COLO829 (cell line): ENCODE measurements around the gene NCOA3.
A peak's percentile ranks its signal among the peaks of the same experiment; 100 is the strongest.

Experiments
- DNase-seq: peaks from one replicate; pipeline ENCODE4 v3.0.0; 2012; ENCODE audit warnings: low spot score

NCOA3 gene

DNA sequence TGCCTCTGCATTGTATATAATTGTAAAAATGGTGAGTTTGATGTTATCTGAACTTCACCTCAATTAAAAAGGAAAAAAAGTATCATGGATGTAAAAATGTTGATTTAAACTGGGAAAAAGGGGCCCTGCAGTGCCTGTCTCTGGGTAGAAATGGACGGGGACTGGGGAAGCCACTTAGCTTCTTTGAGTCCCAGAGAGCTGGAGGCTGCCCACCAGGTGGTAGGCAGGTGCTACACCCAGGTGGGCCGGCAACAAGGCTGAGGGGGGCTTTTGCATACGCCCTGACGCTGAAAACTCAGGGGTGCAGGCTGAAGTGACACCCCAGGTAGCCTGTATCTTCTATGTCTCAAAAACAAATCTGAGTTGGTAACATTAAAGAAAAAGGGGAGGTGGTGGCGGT is 165.4 kb downstream of the NCOA3 start:
- no peak for DNase-seq

DNA sequence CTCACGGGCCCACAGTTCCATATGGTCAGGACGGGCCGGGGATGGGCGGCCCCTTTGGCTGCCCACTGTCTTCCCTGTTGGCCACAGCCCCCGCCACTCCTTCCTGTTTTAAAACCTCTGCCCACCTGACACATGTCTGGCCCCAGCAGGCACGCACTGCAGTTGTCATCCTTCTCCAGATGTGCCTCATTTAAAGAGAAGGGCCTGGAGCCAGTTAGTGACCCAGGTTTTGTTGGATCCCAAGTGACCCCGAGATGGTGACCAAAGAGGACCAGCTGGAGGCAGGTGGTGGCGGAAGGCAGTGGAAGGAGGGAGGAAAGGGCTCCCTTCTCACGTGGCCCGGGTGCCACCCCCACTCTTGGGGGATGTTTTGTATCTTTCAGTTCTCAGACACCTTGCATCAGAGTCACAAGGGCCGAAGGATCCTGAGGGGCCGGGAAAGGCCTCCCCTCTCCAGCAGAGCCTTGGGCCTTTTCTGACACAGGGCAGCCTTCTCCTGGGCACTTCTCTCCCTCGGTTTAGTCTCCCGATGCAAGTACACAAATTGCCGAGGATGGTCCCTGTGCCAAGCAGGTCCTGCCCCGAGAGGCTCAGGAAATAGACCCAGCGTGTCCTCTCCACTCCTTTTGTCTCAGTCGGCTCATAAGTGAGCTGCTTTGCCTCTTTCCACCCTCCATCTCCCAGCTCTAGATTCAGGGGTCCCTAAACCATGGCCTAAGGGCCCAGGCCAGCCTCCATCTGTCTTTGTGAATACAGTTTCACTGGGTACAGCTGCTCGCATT is 166.0 kb downstream of the NCOA3 start:
- no peak for DNase-seq

DNA sequence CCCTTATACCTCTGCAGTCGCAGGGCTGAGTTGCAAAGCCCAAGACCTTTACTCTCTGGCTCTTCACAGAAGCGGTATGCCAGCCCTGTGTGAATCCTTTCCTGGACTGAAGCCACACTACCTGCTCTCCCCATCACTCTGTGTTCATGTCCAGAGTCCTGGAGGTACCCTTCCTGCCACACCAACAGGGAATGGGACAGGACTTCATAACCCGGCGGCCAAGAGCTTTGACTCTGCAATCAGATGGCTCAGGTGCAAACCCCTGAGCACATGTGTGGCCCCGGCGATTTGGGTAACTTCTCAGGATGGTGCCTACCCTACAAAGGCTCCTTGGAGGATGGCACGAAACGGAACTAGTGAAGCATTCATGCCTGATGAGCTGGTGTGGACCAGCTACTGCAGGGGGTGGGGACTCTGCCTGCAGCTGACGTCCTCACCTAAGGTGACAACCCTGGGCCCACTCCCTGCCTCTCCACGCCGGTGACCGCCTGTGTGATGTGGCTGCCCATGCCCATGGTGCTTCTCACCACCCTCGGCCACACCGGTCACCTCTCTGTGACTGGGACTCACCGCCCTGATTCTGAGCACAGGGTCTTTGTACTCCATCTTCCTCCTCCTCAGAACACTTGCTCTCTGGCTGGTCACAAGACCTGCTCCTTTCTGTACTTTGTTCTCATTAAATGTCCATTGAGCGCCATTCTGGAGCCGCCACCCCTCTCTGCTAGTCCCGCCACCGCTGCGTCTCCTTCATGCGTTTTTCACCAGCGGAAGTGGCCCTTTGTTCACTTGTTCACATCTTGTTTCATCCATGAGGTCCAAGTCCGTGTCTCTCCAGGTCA is 166.8 kb downstream of the NCOA3 start:
- DNase-seq = no peak

DNA sequence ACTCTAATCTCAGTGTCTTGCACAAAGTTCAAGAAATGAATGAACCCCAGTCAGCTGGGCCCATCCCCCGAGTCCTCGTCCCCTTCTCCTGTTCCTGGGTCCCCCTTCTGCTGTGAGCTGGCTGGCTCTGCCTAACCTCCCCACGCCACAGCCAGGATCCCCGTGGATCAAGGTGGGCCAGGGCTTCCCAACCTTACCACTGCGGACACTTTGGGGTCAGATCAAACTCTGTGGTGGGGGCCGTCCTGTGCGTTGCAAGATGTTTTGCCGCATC is 167.4 kb downstream of the NCOA3 start:
- DNase-seq = no peak

DNA sequence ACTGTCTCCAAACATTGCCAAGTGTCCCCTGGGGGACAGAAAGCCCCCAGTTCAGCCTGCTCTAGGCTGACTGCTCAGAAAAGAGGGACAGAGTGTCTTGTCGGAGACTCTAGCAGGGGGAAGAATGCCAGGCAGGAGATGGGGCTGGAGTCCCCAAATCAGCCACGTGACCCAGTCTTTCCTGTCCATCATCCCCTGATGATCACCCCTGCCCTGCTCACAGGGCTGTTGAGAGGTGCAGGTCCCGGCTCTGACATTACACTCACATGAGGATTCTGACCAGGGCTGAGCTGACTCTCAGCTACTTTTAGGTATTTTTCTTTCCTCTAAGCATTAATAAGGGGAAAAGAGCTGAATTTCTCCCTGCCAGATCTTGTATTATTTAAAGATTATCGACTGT is 167.8 kb downstream of the NCOA3 start:
- DNase-seq = no peak

DNA sequence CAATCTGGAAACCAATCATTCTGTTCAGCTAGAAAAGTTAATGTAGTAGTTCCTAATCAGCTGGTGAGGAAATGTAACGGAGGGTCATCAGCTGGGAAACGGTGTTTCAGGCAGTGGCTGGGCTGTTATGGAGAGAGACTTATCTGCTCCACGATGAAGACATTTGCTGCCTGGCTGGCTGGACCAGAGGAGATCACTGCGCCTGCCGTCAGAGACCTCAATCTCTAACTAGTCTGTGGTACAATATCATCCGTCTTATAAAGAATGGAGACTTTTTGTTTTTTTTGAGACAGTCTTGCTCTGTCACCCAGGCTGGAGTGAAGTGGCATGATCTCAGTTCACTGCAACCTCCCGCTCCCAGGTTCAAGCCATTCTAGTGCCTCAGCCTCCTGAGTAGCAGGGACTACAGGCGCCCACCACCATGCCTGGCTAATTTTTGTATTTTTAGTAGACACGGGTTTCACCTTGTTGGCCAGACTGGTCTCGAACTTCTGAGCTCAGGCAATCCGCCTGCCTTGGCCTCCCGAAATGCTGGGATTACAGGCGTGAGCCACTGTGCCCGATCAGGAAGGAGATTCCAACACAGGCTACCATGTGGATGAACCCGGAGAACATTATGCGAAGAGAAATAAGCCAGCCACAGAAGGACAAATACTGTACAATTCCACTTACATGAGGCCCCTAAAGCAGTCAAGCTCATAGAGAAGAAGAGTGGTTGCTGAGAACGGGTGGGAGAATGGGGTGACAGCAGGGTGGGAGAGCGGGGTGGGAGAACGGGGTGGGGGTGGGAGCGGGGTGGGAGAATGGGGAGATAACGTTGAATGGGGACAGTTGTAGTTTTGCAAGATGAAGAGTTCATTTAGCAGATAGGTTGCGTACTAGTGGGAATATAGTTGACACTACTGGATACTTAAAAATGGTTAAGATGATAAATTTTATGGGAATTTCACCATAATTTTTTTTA is 168.5 kb downstream of the NCOA3 start:
- no peak for DNase-seq

DNA sequence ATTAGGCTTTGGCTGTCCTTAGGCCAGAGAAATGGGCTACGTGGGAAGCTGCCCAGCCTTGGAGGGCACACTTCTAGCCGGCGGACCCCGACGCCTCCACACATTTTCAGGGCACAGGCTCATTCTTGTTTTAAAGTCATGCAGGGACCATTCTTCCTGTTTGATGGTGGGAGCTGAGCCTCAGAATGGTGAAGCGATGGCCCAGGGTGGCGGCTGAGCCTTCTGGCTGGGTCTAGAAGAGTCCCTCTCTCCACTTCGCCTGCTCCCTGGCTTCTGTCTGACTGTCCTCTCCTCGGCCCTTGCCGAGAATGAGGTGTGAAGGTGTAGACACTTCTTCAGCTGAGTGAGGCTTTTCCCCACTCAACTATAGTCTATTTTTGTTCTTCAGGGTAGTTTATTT is 169.2 kb downstream of the NCOA3 start:
- DNase-seq = no peak

DNA sequence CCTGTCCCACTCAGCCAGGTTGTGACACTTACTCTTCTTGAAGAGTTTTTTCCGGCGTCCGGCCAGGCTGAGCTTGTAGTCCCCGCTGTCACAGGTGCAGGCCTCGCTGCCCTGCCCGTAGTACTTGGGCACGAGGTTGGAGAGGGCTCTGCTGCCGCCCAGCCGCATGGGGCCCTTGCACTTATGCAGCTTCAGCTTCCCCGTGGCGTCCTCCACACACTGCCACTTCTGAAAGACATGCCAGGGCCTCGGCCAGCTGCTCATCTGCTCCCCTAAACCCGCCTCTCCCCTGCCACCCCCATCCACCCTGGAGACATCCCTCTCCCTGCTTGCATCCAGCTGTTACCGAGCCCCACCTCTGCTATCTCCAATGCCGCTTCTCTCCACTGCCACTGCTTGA is 170.5 kb downstream of the NCOA3 start:
- no peak for DNase-seq

DNA sequence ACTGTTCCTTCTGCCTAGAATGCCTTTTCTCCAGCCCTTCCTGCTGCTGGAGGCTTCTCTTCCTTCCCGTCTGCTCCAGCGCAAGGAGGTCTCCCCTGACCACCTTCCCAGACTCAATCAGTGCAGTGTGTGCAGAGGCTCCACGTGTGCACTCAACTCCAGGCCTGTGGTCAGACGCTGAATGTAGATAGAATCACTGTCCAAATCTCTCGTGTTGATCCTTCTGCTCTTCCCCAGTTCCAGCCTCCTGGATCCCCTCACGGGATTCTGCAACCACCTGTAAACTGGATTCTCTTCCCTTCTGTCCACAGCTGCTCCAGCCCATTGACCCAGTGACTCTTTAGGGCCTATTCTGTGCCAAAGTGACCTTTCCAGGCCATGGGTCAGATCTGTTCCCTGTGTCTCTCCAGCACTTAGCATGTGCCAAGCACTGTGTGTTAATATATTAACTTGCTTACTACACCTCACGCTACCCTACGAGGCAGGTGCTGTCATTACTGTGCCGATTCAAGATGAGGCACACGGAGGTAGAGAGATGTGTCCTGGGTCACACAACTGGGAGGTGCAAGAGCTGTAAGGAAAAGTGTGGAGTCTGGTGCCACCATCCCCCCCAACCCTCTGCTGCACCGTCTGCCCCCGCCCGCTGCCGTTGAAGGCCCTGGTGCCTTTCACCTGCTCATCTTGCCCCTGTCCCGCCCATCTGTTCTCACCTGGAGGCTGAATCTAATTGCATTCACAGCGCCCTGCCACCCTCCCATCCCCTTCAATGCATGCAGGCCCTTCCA is 171.4 kb downstream of the NCOA3 start:
- no peak for DNase-seq

DNA sequence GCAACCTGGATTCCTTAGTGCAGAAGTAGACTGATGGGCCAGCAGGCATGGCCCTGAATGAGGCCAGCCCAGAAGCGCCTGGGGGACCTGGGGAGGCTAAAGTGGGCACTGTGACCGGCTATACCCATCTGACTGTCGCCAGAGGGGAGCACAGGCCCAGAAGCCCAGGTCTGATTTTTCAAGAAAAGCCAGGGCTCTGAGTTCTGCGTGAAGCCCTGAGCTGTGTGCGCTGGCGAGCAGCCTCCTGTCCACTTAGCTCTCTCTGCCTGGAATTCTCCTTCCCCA is 171.9 kb downstream of the NCOA3 start:
- DNase-seq = no peak

DNA sequence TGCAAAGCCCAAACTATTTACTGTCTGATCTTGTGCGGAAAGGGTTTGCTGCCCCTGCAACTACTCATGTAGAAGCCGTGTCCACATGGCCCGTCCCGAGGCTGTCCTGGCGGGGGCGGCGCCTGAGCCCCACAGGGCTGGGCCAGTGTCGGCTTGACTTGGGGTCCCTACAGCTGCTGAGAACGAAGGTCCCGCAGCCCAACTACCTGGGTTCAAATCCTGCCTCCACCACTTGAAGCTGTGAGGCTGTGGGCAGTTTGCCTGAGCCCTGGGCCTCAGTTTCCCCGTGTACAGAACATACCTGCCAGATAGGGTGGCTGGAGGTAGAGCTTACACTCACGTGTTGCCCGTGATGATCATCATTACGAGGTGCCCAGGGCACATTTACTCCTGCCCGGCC is 172.5 kb downstream of the NCOA3 start:
- no peak for DNase-seq

DNA sequence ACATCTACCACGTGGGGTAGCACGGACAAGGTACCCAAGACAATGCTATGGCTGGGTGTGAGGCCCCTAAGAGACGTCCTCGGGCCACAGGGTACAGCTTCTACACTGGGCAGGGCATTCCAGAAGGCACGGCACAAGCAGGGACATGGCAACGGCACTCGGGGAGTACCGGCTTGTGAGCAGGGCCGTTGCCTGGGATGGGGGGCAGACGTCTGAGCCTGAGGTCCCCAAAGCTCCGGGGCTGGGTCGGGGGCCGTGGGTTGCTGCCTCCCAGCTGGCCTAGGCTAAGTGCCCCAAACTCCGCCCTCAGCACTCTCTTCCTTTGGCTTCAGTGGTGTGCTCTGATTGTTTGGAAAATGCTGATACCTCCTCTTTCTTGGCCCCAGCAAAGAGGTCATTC is 173.0 kb downstream of the NCOA3 start:
- DNase-seq = no peak

DNA sequence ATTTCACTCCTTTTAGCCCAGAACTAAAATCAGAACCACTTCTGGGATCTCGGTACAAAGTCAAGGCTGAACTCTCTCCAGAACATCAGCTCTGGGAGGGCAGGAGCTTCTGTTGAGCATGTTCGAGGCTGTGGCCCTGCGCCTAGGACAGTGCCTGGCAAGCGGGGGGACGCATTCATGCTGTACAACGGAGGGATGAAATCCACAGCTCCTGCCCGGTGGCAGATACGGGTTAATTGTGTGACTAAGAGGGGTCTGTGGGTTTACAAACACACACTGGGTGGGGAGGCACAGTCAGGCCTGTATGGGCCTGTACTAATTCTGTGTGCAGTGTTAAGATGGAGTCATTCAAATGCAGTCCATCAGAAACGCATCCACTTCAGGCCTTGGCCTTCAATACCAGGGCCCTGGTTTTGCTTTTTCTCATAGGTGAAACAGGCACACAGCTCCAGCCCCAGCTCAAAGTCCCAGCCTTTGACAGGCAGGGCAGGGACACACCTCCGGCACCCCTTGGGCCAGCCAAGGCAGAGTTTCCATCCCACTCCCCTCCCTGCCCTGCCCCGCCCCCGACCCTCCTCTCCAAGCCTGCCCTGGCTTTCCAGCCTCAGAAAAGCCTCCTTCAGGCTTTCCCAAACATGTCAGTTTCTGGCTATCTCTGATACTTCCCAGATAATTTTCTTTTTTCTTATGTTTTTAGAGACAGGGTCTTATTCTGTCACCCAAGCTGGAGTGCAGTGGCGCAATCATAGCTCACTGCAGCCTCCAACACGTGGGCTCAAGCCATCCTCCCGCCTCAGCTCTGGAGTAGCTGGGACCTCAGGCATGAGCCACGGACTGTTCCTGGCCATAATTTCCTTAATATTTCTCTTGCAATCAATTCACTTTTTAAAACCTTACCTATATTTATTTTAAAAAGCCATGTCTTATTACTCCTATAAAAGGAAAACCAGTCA is 173.8 kb downstream of the NCOA3 start:
- DNase-seq = no peak

DNA sequence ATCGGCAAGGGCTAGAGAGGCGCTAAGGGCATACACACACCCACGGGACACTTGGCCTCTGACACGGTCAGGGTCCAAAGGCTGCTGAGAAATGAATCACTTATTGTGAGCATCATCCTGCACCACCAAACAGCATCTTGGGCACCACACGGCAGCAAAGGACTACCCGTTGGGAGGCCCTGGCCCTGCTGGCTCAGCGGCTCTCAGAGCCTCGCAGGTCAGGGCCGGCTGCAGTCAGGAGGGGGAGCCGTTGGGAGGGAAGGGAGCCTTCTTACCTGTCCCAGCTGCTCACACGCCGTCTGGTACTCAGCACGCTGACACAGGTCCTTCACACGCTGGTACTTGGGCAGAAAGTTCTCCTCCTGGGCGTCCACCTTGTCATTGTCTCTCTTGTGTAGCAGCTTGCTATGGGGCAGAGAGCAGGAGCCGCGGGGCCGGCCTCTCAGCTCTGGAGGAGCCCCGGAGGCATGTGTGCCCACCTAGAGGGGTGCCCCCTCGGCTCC is 174.6 kb downstream of the NCOA3 start:
- DNase-seq = no peak

DNA sequence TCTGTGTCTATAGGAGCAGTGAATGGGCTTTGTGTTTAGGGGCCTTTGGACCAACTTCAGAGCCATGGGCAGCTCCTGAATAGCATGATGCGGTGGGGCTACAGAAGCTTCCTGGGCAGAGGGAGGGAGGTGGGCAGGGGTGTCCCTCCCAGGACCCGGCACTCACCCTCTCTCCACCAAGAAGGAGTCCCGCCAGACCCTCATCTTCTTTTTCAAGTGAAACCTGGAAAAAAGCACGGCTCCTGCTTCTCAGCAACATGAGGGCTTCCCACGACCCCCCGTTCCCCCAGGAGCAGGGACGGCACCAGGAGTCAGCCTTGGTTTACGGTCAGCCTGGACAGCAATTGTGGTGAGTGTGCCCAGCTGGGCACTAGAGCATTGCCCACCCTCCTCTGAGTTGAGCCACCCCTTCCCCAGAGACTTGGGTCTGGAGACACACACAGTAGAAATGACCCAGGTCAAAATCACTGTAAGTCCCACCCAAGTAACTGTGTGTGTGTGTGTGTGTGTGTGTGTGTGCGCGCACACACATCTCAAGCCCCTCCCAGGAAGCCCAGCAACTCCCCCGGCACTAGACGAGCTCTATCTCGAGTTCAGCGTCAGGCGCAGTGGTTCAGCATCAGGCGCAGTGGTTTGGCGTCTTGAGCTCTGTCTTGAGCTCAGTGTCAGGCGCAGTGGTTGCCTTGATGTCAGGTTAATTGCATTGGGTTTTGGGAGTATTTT is 175.4 kb downstream of the NCOA3 start:
- DNase-seq = no peak

DNA sequence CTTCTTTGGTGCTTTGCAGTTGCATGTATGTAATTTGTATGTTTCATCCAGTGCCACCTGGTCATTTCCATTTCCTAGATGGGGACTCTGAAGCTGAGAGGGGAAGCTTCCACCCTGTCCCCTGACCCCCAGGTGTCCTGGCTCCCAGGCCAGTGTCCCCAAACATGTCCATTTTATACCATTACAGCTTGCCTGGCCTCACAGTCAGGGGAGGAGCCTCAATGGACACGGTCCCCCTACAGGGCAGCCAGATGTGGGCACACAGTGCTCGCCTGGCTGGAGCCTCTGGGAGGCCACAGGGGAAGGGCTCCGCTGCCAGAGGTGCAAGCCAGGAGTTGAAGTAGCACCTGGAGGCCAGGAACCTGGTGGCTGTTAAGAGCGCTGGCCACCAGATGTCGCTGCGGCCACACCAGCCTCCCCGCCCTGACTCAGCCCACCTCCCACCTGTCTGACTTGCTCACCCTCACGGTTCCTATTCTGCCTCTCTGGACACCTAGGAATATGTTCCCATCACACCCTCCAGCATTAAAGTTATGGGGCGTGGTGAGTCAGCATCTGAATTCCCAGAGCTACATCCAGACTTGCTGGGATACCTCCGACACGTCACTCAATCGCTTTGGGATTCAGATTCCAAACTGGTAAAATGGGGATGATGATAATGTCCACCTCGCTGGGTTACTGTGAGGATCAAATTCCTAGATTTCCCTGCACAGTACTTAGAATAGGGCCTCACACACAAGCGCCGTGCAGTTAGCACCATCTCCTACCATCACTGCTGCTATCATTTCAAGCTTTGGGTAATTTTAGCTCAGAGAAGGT is 176.2 kb downstream of the NCOA3 start:
- DNase-seq = peak; percentile 27

DNA sequence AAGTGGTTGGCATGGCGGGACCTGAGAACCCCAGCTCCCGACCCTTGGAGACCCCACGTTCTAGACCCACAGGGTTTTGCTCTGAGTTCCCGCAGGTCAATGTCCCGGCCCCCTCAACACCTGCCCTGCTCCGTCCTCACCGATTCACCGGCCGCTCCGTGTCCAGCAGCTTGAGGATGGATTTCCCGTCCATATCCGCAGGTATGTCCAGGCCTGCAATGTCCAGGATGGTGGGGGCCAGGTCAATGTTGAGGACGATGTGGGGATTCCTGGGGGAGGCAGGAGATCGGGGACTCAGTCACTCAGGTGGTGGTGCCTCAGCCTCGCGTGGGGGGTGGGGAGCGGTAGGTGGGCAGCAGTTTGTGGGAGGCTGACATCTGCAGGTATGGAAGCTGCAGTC is 176.8 kb downstream of the NCOA3 start:
- DNase-seq = no peak

DNA sequence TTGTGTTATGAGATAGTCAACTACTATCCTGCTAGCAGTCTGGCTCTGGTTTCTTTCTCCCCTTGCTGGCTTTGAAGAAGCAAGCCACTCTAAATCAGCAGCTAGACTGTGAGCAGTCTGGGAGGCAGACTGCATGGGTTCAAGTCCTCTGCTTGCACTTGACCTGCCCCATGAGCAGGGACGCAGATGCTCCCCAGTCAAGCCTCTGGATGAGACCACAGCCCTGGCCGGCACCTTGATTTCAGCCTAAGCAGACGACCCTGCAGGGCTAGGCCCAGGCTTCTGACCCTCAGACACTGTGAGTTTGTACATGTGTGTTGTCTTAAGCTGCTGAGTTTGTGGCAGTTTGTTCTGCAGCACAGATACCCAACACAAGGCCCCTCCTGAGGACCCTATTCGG is 177.8 kb downstream of the NCOA3 start:
- DNase-seq = no peak
